PC-9 (cell line): ENCODE measurements around the gene LIX1L. TPM values are rescaled to one million over a fixed set of nuclear protein-coding genes. Genes with fewer than 3 reads are reported as not detected.
"Not testable (repeated sequence)": the region's sequence is repeated elsewhere in the genome, so short reads cannot be mapped to it uniquely, and the experiment has no call there.

Experiments
- BruUV-seq: library from RNA; stranded (reverse); fragments of 400-500 nt; replicated peaks from 2 replicates; lab custom pipeline; 2021; lab: Mats Ljungman, UMichigan
- CTCF ChIA-PET: fragments of 300-600 bp; sonication (Branson Sonifier 250); formaldehyde crosslinking; loops from one replicate; lab custom pipeline; 2022; ENCODE audit warnings: antibody characterized with exemption; lab: Charles Lee
- POLR2A ChIA-PET: fragments of 300-600 bp; sonication (Branson Sonifier 250); formaldehyde crosslinking; loops from one replicate; lab custom pipeline; 2022; ENCODE audit warnings: antibody characterized with exemption; ENCODE audit not compliant: unreplicated experiment; lab: Charles Lee
- DNase-seq, 2 experiments: peaks; one replicate each; pipeline versions ENCODE4 v3.0.0 to v3.0.0-alpha.2; 2015 to 2022; ENCODE audit warnings: mixed read lengths in 1 of 2
- H2AFZ ChIP-seq: fragments of 200-600 bp; sonication (generic); 2 replicates; pipeline ENCODE4 v1.8.1; 2017; ENCODE audit warnings: antibody characterized with exemption
- H3F3A ChIP-seq: fragments of 200-600 bp; sonication (generic); 2 replicates; pipeline ENCODE4 v1.8.1; 2017; ENCODE audit warnings: antibody characterized with exemption, mild to moderate bottlenecking, low read depth; ENCODE audit not compliant: insufficient read depth
- H3K27ac ChIP-seq: fragments of 200-600 bp; sonication (generic); 2 replicates; pipeline ENCODE4 v1.6.1; 2016; ENCODE audit warnings: mixed run types
- H3K27me3 ChIP-seq: fragments of 200-600 bp; sonication (generic); 2 replicates; pipeline ENCODE4 v1.6.1; 2016; ENCODE audit warnings: low read depth, mixed run types; ENCODE audit not compliant: insufficient read depth
- H3K36me3 ChIP-seq: fragments of 200-600 bp; sonication (generic); 2 replicates; pipeline ENCODE4 v1.6.1; 2016; ENCODE audit warnings: low read depth, mixed run types
- H3K4me1 ChIP-seq: fragments of 200-600 bp; sonication (generic); replicated peaks from 2 replicates; pipeline ENCODE4 v1.6.1; 2016; ENCODE audit warnings: mixed run types; ENCODE audit not compliant: insufficient read depth
- H3K4me2 ChIP-seq: fragments of 200-600 bp; sonication (generic); 2 replicates; pipeline ENCODE4 v1.6.1; 2017; ENCODE audit warnings: mixed run types
- H3K4me3 ChIP-seq: fragments of 200-600 bp; sonication (generic); 2 replicates; pipeline ENCODE4 v1.6.1; 2016; ENCODE audit warnings: mixed run types
- H3K79me2 ChIP-seq: fragments of 200-600 bp; sonication (generic); 2 replicates; pipeline ENCODE4 v1.6.1; 2017; ENCODE audit warnings: low read depth, mixed run types
- H3K9me2 ChIP-seq: fragments of 200-600 bp; sonication (generic); 2 replicates; pipeline ENCODE4 v1.8.1; 2017; ENCODE audit warnings: mild to moderate bottlenecking; ENCODE audit not compliant: insufficient read depth
- H3K9me3 ChIP-seq: fragments of 200-600 bp; sonication (generic); 2 replicates; pipeline ENCODE4 v1.8.1; 2016; ENCODE audit warnings: low read depth; ENCODE audit not compliant: insufficient read depth
- H4K20me1 ChIP-seq: fragments of 200-600 bp; sonication (generic); 2 replicates; pipeline ENCODE4 v1.8.1; 2017; ENCODE audit not compliant: insufficient read depth
- CTCF ChIP-seq: fragments of 200-600 bp; sonication (generic); conservative IDR thresholded peaks from 2 replicates; pipeline ENCODE4 v1.6.1; 2017; ENCODE audit warnings: mixed run types, antibody characterized with exemption, mild to moderate bottlenecking, moderate library complexity
- EZH2 ChIP-seq: fragments of 200-600 bp; sonication (generic); IDR thresholded peaks from 2 replicates; pipeline ENCODE4 v1.8.0; 2017; ENCODE audit warnings: antibody characterized with exemption, low read depth
- intact Hi-C: fragments of 100-400 bp; cut with micrococcal nuclease; formaldehyde crosslinking; loops from one replicate; pipeline ENCODE4 v1.10.0; 2022; ENCODE audit not compliant: unreplicated experiment
- total RNA-seq: library from RNA; stranded (reverse); gene quantifications from 2 replicates; pipeline ENCODE4 v1.2.3, GENCODE V29; 2021

LIX1L gene
- total RNA-seq, 1 experiment from 2014 or later: 0.48 TPM

- Histone ChIP-seq H3K9me3 (no peaks in the 10 kb centered on the region), H2AFZ (no peak overlapping the region), H3K36me3 (peaks cover 14% of the 10 kb centered on the region), H3F3A (peaks cover 41% of the 10 kb centered on the region), H3K4me3 (no peak overlapping the region), H4K20me1 (no peaks in the 10 kb centered on the region; the same call in 1 of the 2 replicates), H3K9me2 (no peaks in the 10 kb centered on the region), H3K4me2 (no peak overlapping the region), H3K4me1 (peaks cover 16% of the 10 kb centered on the region), H3K79me2 (peaks cover 26% of the 10 kb centered on the region), H3K27ac (no peak overlapping the region), H3K27me3 (no peaks in the 10 kb centered on the region)
- no peak for DNase-seq
- intact Hi-C loops: no loop called here
- TF ChIP-seq CTCF (no peak), EZH2 (no peak)
- ChIA-PET POLR2A (no interaction called here), CTCF (interaction anchor here (0.6 kb wide), 1 partner anchor 31 kb away, joined by 3 read pairs; no protein-coding TSS in a partner anchor)
- BruUV-seq: no TSS peak
Measured at GRCh38 chr1:145922266-145922665, 35.6 kb downstream of the LIX1L start.

GRCh38 chr1:145920297-145920696 is 37.5 kb downstream of the LIX1L start:
- peaks cover 15% of the 10 kb centered on the region; the same call in 1 of the 2 replicates for H3K36me3 ChIP-seq
- peak overlapping the region; percentile 98 for H3K4me2 ChIP-seq
- H3K27me3 ChIP-seq, POLR2A ChIA-PET, BruUV-seq, CTCF ChIA-PET, H3K27ac ChIP-seq, DNase-seq, H4K20me1 ChIP-seq, H3K9me2 ChIP-seq, intact Hi-C loops, H3K9me3 ChIP-seq: not testable (repeated sequence)
- H3F3A ChIP-seq: peaks cover 47% of the 10 kb centered on the region
- H2AFZ ChIP-seq: peak overlapping the region; percentile 96; the same call in 1 of the 2 replicates
- peaks cover 11% of the 10 kb centered on the region for H3K4me1 ChIP-seq
- H3K4me3 ChIP-seq: peak overlapping the region; percentile 80; the same call in 1 of the 2 replicates
- H3K79me2 ChIP-seq: peaks cover 10% of the 10 kb centered on the region

GRCh38 chr1:145918992-145919939 is 38.6 kb downstream of the LIX1L start:
- peaks cover 47% of the 10 kb centered on the region for H3F3A ChIP-seq
- no peaks in the 10 kb centered on the region for H3K9me3 ChIP-seq
- H3K27ac ChIP-seq: peak overlapping the region; percentile 64
- H3K27me3 ChIP-seq: no peaks in the 10 kb centered on the region
- H4K20me1 ChIP-seq: no peaks in the 10 kb centered on the region; the same call in 1 of the 2 replicates
- ChIA-PET CTCF (interaction anchor here (0.6 to 1.2 kb wide), 5 partner anchors 10 to 93 kb away, joined by 3 to 5 read pairs (median 3); partner anchors contain the start of genes ITGA10 and PIAS3), POLR2A (interaction anchor here (0.6 to 1.1 kb wide), 4 partner anchors 8 to 138 kb away, joined by 3 to 6 read pairs (median 5); partner anchors contain the start of genes LIX1L, PIAS3 and RBM8A)
- H3K9me2 ChIP-seq: no peaks in the 10 kb centered on the region
- H3K4me3 ChIP-seq: peak overlapping the region; percentile 80
- peaks cover 15% of the 10 kb centered on the region; the same call in 1 of the 2 replicates for H3K36me3 ChIP-seq
- H2AFZ ChIP-seq: peak overlapping the region; percentile 96
- H3K4me1 ChIP-seq: peaks cover 11% of the 10 kb centered on the region
- BruUV-seq: no TSS peak
- no peak for TF ChIP-seq CTCF
- TF ChIP-seq EZH2: no peak
- DNase-seq: peak; percentile 67 to 82
- peak overlapping the region; percentile 98 for H3K4me2 ChIP-seq
- intact Hi-C loops: loop anchor here (1.0 to 5.0 kb wide), 4 partner anchors 27 to 93 kb away; partner anchors contain the start of gene PIAS3
- peaks cover 10% of the 10 kb centered on the region for H3K79me2 ChIP-seq
